ENCODE measurements around the gene UBTD1.

Gene UBTD1

DNA sequence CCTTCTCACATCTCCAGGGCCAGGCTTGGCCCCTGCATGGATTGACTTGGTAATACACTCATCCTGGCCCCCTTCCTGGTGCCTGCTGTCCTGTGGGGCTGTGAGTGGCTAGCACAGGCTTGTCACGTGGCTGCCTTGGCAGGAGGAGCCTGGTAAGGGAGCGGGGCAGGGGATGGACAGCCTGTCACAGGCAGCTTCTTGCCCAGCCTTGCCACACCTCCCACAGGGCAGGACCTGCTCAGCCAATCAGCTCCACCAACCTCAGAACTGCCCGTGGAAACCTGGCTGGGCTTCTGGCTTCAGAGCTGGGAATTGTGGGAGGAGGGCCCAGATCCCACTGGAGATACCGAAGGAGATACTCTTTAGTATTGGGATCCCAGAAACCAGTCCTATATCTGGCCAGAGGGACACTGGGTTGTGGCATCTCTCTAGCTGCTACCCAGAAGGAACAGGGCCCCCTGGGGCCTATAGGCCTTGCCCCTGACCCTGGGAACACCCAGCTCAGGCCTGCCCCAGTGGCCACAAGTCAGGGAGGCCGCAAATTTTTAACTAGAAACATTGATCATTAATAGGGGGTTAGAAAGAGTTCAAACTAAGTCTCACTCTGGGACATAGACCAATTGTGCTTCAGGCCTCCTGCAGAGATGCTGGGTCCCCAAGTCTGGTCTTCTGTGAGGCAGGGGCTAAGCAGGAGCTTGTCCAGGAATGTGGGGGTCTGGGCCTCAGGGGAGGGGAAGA is 85.5 kb downstream of the UBTD1 start, which contains the start of gene HOGA1:
HOGA1 (plus strand) TSS at position 330 of the 738 bp plus-strand sequence; CDS start at position 645, 315 bp downstream.
- TF ChIP-seq POLR2A (IDR thresholded peaks at IDR 0.05; ENCODE audit: extremely low read depth, insufficient read length): no peak
- TF ChIP-seq, protein P1, sequence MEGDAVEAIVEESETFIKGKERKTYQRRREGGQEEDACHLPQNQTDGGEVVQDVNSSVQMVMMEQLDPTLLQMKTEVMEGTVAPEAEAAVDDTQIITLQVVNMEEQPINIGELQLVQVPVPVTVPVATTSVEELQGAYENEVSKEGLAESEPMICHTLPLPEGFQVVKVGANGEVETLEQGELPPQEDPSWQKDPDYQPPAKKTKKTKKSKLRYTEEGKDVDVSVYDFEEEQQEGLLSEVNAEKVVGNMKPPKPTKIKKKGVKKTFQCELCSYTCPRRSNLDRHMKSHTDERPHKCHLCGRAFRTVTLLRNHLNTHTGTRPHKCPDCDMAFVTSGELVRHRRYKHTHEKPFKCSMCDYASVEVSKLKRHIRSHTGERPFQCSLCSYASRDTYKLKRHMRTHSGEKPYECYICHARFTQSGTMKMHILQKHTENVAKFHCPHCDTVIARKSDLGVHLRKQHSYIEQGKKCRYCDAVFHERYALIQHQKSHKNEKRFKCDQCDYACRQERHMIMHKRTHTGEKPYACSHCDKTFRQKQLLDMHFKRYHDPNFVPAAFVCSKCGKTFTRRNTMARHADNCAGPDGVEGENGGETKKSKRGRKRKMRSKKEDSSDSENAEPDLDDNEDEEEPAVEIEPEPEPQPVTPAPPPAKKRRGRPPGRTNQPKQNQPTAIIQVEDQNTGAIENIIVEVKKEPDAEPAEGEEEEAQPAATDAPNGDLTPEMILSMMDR (IDR thresholded peaks at IDR 0.05; ENCODE audit: low read depth, low read length): no peak
- no peak for TF ChIP-seq MAX (IDR thresholded peaks at IDR 0.05; ENCODE audit: low read depth, low read length)
- TF ChIP-seq MYC (IDR thresholded peaks at IDR 0.05; ENCODE audit: low read depth, low read length): no peak
- no peak within 1 kb of the TSS for H3K4me3 ChIP-seq (ENCODE audit: low read depth, low read length)
- DNase-seq (ENCODE audit: low read depth): no peak

DNA sequence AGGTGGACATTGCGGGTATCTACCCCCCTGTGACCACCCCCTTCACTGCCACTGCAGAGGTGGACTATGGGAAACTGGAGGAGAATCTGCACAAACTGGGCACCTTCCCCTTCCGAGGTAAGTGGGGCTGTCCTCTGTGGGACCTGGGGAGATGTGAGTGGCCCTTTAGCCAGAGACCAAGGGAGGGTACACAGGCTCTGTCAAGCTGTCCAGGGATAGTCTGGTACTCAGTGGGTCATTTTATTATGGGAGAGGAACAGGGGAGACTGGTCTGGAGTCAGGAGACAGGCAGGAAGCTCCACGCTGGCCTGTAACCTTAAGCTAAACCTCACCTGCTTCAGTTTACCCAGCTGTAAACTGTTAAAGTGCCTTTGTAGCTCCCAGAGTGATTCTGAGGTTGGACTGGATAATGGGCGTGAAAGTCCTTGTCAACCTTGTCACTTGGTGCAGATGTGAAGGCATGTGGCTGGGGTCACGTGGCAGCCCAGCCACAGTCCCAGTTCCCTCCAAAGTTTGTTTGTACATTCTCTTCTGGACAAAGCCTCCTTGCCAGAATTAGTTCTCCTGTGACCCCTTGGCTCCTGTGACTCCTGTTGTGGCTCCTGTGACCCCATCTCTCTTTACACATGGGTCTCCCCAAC is 86.2 kb downstream of the UBTD1 start:
- H3K4me3 ChIP-seq (ENCODE audit: low read depth, low read length): no peak overlapping the region
- no peak for DNase-seq (ENCODE audit: low read depth)
- TF ChIP-seq, protein P1 (IDR thresholded peaks at IDR 0.05; ENCODE audit: low read depth, low read length): no peak
- TF ChIP-seq MYC (IDR thresholded peaks at IDR 0.05; ENCODE audit: low read depth, low read length) (no peak), MAX (IDR thresholded peaks at IDR 0.05; ENCODE audit: low read depth, low read length) (no peak), POLR2A (IDR thresholded peaks at IDR 0.05; ENCODE audit: extremely low read depth, insufficient read length) (no peak)

DNA sequence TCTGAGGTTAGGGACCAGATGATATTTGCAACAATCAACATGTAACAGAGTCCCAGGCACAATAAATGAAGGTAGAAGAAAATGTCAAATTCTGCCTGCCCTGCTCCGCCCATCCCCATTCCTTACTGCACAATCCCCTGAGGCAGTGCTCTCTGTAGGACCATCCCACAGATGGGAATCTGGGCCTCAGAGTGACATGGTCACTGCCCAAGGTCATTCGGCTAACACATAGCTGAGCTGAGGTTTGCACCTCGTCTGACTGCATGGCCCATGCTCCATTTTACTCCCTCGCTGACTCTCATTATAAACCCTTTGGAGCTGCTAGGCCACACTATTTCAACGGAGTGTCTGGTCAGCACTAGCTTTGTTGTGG is 86.7 kb downstream of the UBTD1 start:
- TF ChIP-seq, protein P1 (IDR thresholded peaks at IDR 0.05; ENCODE audit: low read depth, low read length): no peak
- TF ChIP-seq MYC (IDR thresholded peaks at IDR 0.05; ENCODE audit: low read depth, low read length) (no peak), MAX (IDR thresholded peaks at IDR 0.05; ENCODE audit: low read depth, low read length) (no peak), POLR2A (IDR thresholded peaks at IDR 0.05; ENCODE audit: extremely low read depth, insufficient read length) (no peak)
- H3K4me3 ChIP-seq (ENCODE audit: low read depth, low read length): no peak overlapping the region

DNA sequence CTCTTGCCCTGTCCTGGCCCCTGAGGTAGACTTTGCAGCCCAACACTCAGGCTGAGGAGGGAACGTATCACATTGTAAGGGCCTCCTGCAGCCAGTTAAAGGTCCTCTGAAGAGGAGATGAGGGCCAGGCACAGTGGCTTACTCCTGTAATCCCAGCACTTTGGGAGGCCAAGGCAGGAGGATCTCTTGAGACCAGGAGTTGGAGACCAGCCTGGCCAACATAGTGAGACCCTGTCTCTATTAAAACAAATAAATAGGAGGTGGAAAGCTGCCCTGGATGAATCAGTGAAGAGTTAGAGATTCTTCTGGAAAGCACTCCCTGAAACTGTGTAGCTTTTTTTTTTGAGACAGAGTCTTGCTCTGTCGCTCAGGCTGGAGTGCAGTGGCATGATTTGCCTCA is 88.5 kb downstream of the UBTD1 start:
- TF ChIP-seq, protein P1 (IDR thresholded peaks at IDR 0.05; ENCODE audit: low read depth, low read length): no peak
- TF ChIP-seq MAX (IDR thresholded peaks at IDR 0.05; ENCODE audit: low read depth, low read length) (no peak), POLR2A (IDR thresholded peaks at IDR 0.05; ENCODE audit: extremely low read depth, insufficient read length) (no peak), MYC (IDR thresholded peaks at IDR 0.05; ENCODE audit: low read depth, low read length) (no peak)
- DNase-seq (ENCODE audit: low read depth): no peak
- no peak overlapping the region for H3K4me3 ChIP-seq (ENCODE audit: low read depth, low read length)

More for the DNA sequence above, 86.7 kb downstream of the UBTD1 start:
- DNase-seq (ENCODE audit: low read depth): no peak

GRCh38 chr10:97589479-97589878 is 90.8 kb downstream of the UBTD1 start, which contains the start of gene C10orf62:
Gene C10orf62, plus strand, starts transcription at chr10:97589721. Its CDS starts 177 bp downstream, at chr10:97589898.
- TF ChIP-seq POLR2A (IDR thresholded peaks at IDR 0.05; ENCODE audit: extremely low read depth, insufficient read length) (no peak), MYC (IDR thresholded peaks at IDR 0.05; ENCODE audit: low read depth, low read length) (no peak), MAX (IDR thresholded peaks at IDR 0.05; ENCODE audit: low read depth, low read length) (no peak)
- TF ChIP-seq, protein P1 (IDR thresholded peaks at IDR 0.05; ENCODE audit: low read depth, low read length): no peak
- no peak for DNase-seq (ENCODE audit: low read depth)
- H3K4me3 ChIP-seq (ENCODE audit: low read depth, low read length): no peak within 1 kb of the TSS
